K562 (cell line): Measurements from ENCODE around the gene METTL25B. TPM values are rescaled to one million over a fixed set of nuclear protein-coding genes. Genes with fewer than 3 reads are reported as not detected.

Experiments
- L3MBTL2 ChIP-seq: fragments of 450-650 bp; IDR thresholded peaks from 2 replicates; pipeline ENCODE4 v1.6.1; 2016; ENCODE audit warnings: mild to moderate bottlenecking, moderate library complexity
- POLR3G ChIP-seq: IDR thresholded peaks from 2 replicates; pipeline ENCODE4 v1.6.1; 2011; ENCODE audit not compliant: insufficient read length, insufficient replicate concordance; ENCODE audit errors: extremely low read depth
- polyA plus RNA-seq, 8 experiments: library from polyadenylated mRNA; depleted of rRNA in 4 of 8; stranded (reverse) in 5 of 8; unstranded in 3 of 8; fragments of >200 nt; fragmentation: Nextera tagmentation in 2 of 8; fragmentation: Illumina TruSeq in 1 of 8; extraction: Ambion mirVana in 2 of 8; extraction: Trizol in 1 of 8; gene quantifications; 2 replicates each; pipeline versions ENCODE4 v1.2.1 to v1.2.3, GENCODE V29; 2011 to 2014; ENCODE audit warnings: inconsistent platforms in 1 of 8, missing spikeins in 1 of 8
- total RNA-seq, 7 experiments: library from RNA; depleted of rRNA in 6 of 7; stranded (reverse); fragments of >200 nt in 6 of 7; fragmentation: Illumina TruSeq in 2 of 7; extraction: Trizol in 2 of 7; gene quantifications; 2 replicates each; pipeline versions ENCODE4 v1.2.1 to v1.2.3, GENCODE V29; 2011 to 2021; ENCODE audit warnings: low replicate concordance in 1 of 7
- TF ChIP-seq, protein P1 (sequence below): fragments of 200-600 bp; sonication (generic); IDR thresholded peaks from one replicate; pipeline ENCODE4 v1.6.1; 2012; ENCODE audit warnings: mild to moderate bottlenecking, low read depth, low read length, inconsistent platforms
- TF ChIP-seq, protein P2 (sequence below): fragments of 250-450 bp; sonication (Bioruptor Pico); IDR thresholded peaks from 2 replicates; pipeline ENCODE4 v1.5.0; 2021; ENCODE audit warnings: mild to moderate bottlenecking, moderate library complexity
- TF ChIP-seq, protein P3 (sequence below): fragments of 250-450 bp; sonication (Bioruptor Pico); IDR thresholded peaks from 2 replicates; pipeline ENCODE4 v1.5.0; 2020; ENCODE audit warnings: mild to moderate bottlenecking, borderline replicate concordance
- TF ChIP-seq, protein P4 (sequence below), 3 experiments: IDR thresholded peaks in 2 of 3; conservative IDR thresholded peaks in 1 of 3; 2 replicates each; pipeline ENCODE4 v1.5.1; 2011 to 2012; ENCODE audit warnings: low read length in 3 of 3, mild to moderate bottlenecking in 3 of 3, control low read depth in 2 of 3, improper control_type of control experiment in 1 of 3, inconsistent platforms in 1 of 3, low read depth in 1 of 3, mixed read lengths in 1 of 3, moderate library complexity in 1 of 3; ENCODE audit not compliant: insufficient read depth in 2 of 3

Gene METTL25B
- total and polyA plus RNA-seq, 9 of the 15 experiments (the other 6 are each of a cell fraction or from before 2014, with no cell fraction given), result 7.7 to 48.3 (median 33.1) TPM

DNA sequence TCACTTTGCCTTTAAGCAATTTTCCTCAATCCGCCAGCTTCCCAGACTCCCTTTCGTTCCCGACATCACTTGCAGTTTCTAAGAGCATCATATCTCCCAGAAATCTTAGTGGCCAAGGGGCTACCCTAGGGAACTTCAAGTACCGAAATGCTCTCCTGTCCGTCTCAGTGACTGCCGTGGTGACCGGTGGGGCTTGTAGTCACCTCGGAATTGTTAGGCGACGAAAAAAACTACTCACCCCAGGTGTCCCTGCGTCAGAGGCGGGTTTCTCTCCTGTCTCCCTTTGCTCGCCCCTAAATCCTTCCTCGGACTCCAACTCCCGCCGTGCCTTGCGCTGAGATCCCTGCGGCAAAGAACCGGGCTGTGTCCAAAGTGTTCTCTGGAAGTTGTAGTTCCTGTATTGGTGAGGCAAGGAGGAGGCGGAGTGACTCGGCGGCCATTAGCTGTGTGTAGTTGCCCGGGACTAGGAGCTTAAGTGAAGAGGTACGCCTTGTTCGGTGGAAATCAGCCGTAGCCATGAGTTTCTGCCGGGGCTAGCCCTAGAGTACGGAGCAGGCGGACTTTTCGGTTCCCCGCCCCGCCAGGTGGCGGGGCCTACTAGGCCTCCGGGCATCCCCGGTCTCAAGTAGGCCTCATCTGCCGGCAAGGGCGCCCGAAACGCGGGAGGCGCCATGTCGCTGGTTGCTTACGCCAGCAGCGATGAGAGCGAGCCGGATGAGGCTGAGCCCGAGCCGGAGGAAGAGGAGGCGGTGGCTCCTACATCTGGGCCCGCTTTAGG is 39.0 kb downstream of the METTL25B start, which contains the start of gene PRCC (continued):
- TF ChIP-seq, protein P1, sequence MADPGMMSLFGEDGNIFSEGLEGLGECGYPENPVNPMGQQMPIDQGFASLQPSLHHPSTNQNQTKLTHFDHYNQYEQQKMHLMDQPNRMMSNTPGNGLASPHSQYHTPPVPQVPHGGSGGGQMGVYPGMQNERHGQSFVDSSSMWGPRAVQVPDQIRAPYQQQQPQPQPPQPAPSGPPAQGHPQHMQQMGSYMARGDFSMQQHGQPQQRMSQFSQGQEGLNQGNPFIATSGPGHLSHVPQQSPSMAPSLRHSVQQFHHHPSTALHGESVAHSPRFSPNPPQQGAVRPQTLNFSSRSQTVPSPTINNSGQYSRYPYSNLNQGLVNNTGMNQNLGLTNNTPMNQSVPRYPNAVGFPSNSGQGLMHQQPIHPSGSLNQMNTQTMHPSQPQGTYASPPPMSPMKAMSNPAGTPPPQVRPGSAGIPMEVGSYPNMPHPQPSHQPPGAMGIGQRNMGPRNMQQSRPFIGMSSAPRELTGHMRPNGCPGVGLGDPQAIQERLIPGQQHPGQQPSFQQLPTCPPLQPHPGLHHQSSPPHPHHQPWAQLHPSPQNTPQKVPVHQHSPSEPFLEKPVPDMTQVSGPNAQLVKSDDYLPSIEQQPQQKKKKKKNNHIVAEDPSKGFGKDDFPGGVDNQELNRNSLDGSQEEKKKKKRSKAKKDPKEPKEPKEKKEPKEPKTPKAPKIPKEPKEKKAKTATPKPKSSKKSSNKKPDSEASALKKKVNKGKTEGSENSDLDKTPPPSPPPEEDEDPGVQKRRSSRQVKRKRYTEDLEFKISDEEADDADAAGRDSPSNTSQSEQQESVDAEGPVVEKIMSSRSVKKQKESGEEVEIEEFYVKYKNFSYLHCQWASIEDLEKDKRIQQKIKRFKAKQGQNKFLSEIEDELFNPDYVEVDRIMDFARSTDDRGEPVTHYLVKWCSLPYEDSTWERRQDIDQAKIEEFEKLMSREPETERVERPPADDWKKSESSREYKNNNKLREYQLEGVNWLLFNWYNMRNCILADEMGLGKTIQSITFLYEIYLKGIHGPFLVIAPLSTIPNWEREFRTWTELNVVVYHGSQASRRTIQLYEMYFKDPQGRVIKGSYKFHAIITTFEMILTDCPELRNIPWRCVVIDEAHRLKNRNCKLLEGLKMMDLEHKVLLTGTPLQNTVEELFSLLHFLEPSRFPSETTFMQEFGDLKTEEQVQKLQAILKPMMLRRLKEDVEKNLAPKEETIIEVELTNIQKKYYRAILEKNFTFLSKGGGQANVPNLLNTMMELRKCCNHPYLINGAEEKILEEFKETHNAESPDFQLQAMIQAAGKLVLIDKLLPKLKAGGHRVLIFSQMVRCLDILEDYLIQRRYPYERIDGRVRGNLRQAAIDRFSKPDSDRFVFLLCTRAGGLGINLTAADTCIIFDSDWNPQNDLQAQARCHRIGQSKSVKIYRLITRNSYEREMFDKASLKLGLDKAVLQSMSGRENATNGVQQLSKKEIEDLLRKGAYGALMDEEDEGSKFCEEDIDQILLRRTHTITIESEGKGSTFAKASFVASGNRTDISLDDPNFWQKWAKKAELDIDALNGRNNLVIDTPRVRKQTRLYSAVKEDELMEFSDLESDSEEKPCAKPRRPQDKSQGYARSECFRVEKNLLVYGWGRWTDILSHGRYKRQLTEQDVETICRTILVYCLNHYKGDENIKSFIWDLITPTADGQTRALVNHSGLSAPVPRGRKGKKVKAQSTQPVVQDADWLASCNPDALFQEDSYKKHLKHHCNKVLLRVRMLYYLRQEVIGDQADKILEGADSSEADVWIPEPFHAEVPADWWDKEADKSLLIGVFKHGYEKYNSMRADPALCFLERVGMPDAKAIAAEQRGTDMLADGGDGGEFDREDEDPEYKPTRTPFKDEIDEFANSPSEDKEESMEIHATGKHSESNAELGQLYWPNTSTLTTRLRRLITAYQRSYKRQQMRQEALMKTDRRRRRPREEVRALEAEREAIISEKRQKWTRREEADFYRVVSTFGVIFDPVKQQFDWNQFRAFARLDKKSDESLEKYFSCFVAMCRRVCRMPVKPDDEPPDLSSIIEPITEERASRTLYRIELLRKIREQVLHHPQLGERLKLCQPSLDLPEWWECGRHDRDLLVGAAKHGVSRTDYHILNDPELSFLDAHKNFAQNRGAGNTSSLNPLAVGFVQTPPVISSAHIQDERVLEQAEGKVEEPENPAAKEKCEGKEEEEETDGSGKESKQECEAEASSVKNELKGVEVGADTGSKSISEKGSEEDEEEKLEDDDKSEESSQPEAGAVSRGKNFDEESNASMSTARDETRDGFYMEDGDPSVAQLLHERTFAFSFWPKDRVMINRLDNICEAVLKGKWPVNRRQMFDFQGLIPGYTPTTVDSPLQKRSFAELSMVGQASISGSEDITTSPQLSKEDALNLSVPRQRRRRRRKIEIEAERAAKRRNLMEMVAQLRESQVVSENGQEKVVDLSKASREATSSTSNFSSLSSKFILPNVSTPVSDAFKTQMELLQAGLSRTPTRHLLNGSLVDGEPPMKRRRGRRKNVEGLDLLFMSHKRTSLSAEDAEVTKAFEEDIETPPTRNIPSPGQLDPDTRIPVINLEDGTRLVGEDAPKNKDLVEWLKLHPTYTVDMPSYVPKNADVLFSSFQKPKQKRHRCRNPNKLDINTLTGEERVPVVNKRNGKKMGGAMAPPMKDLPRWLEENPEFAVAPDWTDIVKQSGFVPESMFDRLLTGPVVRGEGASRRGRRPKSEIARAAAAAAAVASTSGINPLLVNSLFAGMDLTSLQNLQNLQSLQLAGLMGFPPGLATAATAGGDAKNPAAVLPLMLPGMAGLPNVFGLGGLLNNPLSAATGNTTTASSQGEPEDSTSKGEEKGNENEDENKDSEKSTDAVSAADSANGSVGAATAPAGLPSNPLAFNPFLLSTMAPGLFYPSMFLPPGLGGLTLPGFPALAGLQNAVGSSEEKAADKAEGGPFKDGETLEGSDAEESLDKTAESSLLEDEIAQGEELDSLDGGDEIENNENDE, result no peak
- TF ChIP-seq, protein P2, sequence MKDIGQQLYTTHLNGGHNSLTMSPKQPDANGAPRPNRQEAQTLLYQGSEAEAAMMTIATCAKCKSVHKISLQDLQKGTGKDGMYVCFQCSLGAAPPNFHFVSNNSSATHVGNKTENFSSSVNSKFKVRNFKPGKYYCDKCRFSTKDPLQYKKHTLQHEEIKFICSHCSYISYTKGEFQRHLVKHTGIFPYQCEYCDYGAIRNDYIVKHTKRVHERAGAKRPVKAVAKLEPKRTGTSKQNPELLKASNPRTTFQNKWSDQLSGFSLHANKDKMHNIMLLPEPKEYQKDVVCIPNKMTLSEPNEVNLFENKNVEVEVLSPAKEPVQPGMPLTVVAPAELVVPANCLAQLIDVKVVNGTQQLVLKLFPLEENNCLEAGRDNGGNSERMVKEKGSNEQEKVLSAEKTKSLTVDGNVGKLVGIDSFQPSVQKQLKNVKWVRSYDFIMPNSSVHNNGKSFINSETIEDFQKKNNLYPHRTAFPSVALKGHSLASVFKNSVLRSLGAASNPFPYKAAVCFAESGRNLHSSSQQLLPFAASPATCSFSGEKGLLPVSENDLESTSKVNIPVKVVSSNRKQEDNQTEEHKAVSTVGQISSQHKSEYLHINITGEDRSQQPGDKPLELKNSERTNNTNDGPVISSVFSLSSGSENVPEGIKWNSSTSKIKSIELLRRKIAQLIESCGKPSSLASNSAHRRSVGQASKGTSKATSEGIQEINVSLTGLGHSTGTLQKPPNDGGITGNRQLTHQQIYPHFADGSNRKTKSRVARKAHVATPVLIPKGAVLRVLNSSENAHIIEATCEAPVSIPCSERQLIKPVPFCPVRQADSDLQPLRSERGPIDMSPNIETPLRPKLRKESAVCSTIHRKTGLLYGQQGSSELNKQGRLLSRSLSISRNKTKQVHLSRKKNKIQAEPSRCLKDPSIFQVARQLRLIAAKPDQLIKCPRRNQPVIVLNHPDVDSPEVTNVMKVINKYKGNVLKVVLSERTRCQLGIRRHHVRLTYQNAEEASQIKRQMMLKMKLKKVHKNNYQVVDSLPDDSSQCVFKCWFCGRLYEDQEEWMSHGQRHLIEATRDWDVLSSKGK (CRISPR knock-in tag), result no peak
- TF ChIP-seq, protein P3, sequence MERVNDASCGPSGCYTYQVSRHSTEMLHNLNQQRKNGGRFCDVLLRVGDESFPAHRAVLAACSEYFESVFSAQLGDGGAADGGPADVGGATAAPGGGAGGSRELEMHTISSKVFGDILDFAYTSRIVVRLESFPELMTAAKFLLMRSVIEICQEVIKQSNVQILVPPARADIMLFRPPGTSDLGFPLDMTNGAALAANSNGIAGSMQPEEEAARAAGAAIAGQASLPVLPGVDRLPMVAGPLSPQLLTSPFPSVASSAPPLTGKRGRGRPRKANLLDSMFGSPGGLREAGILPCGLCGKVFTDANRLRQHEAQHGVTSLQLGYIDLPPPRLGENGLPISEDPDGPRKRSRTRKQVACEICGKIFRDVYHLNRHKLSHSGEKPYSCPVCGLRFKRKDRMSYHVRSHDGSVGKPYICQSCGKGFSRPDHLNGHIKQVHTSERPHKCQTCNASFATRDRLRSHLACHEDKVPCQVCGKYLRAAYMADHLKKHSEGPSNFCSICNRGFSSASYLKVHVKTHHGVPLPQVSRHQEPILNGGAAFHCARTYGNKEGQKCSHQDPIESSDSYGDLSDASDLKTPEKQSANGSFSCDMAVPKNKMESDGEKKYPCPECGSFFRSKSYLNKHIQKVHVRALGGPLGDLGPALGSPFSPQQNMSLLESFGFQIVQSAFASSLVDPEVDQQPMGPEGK (CRISPR knock-in tag), result no peak
- TF ChIP-seq POLR3G, result no peak
- TF ChIP-seq, protein P4, sequence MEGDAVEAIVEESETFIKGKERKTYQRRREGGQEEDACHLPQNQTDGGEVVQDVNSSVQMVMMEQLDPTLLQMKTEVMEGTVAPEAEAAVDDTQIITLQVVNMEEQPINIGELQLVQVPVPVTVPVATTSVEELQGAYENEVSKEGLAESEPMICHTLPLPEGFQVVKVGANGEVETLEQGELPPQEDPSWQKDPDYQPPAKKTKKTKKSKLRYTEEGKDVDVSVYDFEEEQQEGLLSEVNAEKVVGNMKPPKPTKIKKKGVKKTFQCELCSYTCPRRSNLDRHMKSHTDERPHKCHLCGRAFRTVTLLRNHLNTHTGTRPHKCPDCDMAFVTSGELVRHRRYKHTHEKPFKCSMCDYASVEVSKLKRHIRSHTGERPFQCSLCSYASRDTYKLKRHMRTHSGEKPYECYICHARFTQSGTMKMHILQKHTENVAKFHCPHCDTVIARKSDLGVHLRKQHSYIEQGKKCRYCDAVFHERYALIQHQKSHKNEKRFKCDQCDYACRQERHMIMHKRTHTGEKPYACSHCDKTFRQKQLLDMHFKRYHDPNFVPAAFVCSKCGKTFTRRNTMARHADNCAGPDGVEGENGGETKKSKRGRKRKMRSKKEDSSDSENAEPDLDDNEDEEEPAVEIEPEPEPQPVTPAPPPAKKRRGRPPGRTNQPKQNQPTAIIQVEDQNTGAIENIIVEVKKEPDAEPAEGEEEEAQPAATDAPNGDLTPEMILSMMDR (IDR thresholded peaks at IDR 0.05 in 2 of 3, conservative IDR thresholded peaks at IDR 0.05 in 1 of 3; ENCODE audit: insufficient read depth in 2 of 3, low read depth in 1 of 3, low read length in 3 of 3), result peak in 1 of 3 experiments; percentile 19; a peak in 2 of 6 replicates
- TF ChIP-seq L3MBTL2, result peak; percentile 85
